Measurements from ENCODE around the gene GTF2E1.

GTF2E1 gene

DNA sequence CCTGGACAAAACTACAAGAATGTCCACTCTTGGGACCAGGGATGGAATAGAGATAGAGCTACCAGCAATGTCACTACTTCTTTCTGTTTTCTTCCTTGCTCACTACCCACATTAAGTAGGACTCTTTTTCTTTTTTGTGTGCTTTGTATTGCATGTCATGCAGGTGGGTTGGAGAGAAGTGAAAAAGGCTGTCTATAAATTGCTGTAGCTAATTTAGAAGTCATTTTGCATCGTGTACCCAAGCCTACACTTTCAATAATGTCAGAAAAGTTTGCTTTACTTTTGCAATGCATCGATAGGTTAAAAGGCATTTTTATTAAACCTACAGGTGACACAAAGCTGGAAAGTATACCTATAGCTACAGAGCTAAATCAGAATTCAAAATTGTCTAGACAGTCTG is 58.9 kb downstream of the GTF2E1 start:
- no peak for DNase-seq

DNA sequence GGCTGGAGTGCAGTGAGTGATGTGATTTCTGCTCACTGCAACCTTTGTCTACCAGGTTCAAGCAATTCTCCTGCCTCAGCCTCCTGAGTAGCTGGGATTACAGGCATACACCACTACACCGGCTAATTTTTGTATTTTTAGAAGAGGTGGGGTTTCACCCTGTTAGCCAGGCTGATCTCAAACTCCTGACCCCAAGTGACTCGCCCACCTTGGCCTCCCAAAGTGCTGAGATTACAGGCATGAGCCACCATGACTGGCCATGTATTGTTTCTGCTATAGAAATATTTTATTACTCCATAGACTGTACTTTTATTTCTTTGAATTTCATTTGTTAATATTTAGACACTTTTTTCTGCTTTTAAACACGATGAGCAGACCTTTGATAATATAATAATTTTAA is 60.4 kb downstream of the GTF2E1 start:
- no peak for DNase-seq

DNA sequence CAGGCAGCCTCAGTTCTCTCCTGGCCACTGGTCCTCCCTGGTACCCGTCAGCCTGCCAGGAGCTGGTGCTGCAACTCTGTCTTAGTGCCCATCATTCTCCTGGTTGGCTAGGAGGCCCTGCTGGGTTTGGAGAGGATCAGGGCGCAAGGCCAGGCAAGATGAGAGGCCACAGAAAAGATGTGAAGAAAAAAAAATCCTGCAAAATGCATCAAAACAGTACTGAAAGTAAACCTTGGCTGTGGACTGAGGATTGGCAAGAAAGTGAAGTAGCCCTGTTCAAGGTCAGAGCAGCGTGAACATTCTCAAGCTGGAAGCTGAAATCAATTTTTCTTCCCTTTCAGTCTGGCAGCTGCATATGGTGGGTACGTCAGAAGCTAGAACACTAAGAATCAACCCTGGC is 74.2 kb downstream of the GTF2E1 start:
- DNase-seq, result peak; percentile 14

DNA sequence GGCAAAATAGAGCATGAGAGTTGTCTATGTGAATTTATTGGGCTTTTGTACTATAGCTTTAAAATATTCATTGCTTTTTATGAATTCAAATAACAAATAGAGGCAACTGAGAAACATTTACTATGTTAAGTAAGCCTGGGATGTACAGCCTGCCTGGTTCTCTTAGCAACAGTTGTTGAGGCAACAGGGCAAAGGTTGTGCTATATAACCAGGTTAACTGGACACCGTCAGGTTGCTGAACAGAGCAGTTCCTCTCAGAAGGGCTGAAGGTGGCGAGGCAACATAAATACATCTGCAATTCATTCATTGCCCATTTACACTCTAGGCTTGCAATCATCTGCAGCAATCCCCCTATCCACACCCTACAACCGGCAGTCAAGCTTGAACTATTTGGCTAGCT is 78.2 kb downstream of the GTF2E1 start:
- no peak for DNase-seq

DNA sequence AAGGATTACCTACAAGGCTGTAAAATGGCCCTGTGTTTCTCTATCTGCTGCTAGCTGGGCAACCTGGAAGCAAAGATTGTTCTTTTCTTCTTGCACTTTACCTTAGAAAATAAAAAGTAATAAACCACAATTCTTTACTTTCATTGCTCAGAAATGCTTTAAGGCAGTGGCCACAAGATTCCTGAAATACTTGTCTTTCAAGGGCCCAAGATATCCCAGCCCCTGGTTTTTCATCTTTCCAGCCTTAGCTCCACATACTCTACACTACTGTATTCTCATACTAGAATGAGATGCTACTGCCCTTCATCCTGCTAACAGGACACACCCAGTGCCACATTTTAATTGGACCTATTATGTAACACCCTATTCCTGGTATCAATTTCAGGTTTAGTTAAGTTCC is 78.9 kb downstream of the GTF2E1 start:
- no peak for DNase-seq

DNA sequence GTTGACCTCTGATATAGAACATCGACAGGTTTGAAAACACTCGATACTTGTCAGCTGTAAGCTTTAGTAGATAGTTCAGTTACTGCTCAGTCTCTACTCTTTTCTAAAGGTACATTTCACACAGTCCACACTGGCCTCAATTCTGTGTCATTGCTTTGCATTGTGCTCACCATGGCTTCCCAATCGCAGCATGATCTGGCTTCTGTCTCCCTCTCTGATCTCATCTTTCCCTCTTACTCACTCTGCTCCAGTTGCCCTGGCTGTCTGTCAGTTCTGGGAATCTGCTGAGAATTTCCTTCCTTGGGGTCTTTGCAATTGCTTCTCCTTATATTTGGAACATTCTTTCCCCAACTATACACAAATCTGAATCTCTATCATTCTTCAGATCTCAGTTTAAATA is 80.6 kb downstream of the GTF2E1 start:
- no peak for DNase-seq

DNA sequence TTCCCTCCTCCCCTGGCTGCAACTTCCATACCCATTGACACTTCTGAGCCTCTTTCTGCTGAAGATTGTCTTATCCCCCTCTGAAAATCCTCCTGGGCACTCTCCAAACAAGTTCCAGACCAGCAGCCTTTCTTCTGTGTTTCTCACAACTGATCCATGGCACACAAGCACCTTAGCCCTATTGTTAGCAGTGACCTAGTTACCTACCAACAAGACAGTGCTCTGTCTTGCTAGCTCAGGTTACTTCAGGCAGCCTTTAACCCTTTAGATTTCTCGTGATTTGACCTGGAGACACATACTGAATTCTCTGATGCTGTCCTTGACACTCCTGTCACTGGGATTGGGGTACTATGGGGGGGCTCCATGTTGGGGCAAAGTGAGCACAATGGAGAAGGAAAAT is 82.1 kb downstream of the GTF2E1 start:
- DNase-seq, result no peak

DNA sequence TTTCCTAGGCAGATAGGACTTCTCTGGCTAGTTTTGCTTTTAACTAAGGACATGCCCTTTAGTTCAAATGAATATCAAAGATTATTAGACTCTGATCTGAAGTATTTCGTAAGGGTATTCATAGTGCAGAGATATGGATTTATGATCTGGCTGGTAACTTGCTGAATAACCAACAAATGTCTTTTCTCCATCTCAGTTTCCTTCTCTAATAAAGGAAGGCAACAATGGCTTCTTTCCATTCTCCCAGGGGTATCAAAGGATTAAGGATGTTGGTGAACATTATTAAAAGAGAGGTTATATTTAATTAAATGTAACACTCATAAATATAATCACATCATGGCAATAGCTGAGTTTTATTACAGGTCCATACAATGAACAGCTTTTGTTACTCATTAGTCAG is 86.3 kb downstream of the GTF2E1 start:
- no peak for DNase-seq

DNA sequence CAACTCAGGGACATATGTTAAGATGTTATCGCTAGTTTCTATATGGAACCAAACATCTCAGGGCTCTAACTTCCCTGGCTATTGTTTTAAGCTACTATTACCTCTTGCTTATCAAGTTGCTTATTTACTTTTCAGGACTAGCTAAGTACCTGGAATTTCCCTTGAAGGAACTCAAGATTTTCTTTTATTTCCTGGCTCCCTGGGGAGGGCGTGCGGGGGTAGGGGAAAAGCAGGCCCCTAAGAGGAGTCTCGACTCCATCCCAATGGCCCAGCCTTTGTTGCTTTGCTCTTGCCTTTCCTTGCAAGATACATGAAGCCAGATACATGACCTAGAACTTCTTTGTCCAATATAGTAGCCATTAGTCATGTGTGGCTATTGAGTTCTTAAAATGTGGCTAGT is 88.5 kb downstream of the GTF2E1 start:
- DNase-seq, result no peak
